CD4-positive, alpha-beta T cell treated with Interleukin-6 for 4 hours (primary cell): ENCODE results near the gene SMC6.

Experiments
- DNase-seq: peaks from one replicate; pipeline ENCODE4 v3.0.0-alpha.2; 2020; ENCODE audit warnings: mixed read lengths

Gene SMC6

GRCh38 chr2:17753803-17754663 is at the start of gene SMC6, which contains the start of gene GEN1:
Gene SMC6, minus strand, starts transcription at chr2:17753810. Its CDS starts 7,864 bp downstream, at chr2:17745946.
Gene GEN1, plus strand, starts transcription at chr2:17754138. Its CDS starts 5,806 bp downstream, at chr2:17759944.
- peak; percentile 91 for DNase-seq

GRCh38 chr2:17800693-17801458 is 47.3 kb upstream of the SMC6 start:
- no peak for DNase-seq

- DNase-seq: no peak
Measured at GRCh38 chr2:17800219-17800618, 46.6 kb upstream of the SMC6 start.

- no peak for DNase-seq
Measured at GRCh38 chr2:17799301-17800120, 45.9 kb upstream of the SMC6 start.

- DNase-seq: no peak
Measured at GRCh38 chr2:17798338-17798737, 44.7 kb upstream of the SMC6 start.

GRCh38 chr2:17795309-17795708 is 41.7 kb upstream of the SMC6 start:
- DNase-seq: no peak

GRCh38 chr2:17793803-17794354 is 40.3 kb upstream of the SMC6 start:
- no peak for DNase-seq

GRCh38 chr2:17793296-17793695 is 39.7 kb upstream of the SMC6 start:
- DNase-seq: no peak

- no peak for DNase-seq
Measured at GRCh38 chr2:17792515-17792914, 38.9 kb upstream of the SMC6 start.

- DNase-seq: no peak
Measured at GRCh38 chr2:17791817-17792130, 38.2 kb upstream of the SMC6 start.

GRCh38 chr2:17791121-17791816 is 37.7 kb upstream of the SMC6 start:
- no peak for DNase-seq

GRCh38 chr2:17790536-17790935 is 36.9 kb upstream of the SMC6 start:
- DNase-seq: no peak

- DNase-seq: no peak
Measured at GRCh38 chr2:17788773-17789172, 35.2 kb upstream of the SMC6 start.

- no peak for DNase-seq
Measured at GRCh38 chr2:17786727-17787126, 33.1 kb upstream of the SMC6 start.

- no peak for DNase-seq
Measured at GRCh38 chr2:17781482-17781881, 27.9 kb upstream of the SMC6 start.

GRCh38 chr2:17780546-17780945 is 26.9 kb upstream of the SMC6 start:
- DNase-seq: no peak

GRCh38 chr2:17772532-17772931 is 18.9 kb upstream of the SMC6 start:
- DNase-seq: no peak

- DNase-seq: no peak
Measured at GRCh38 chr2:17771956-17772355, 18.3 kb upstream of the SMC6 start.

- DNase-seq: no peak
Measured at GRCh38 chr2:17768894-17769293, 15.3 kb upstream of the SMC6 start.

GRCh38 chr2:17765398-17765797 is 11.8 kb upstream of the SMC6 start:
- no peak for DNase-seq

- DNase-seq: no peak
Measured at GRCh38 chr2:17763641-17764333, 10.2 kb upstream of the SMC6 start.

- DNase-seq: no peak
Measured at GRCh38 chr2:17762451-17762850, 8.8 kb upstream of the SMC6 start.
